Fibroblast of villous mesenchyme (primary cell): ENCODE measurements around the gene USP43. TPM values are rescaled to one million over a fixed set of nuclear protein-coding genes. Genes with fewer than 3 reads are reported as not detected.

Experiments used
- DNase-seq: peaks from one replicate; pipeline ENCODE4 v3.0.0-alpha.2; 2010; ENCODE audit warnings: low read depth
- H3K4me3 ChIP-seq: 2 replicates; pipeline ENCODE4 v1.5.1; 2011; ENCODE audit warnings: low read depth, mild to moderate bottlenecking, low read length
- total RNA-seq: library from RNA; depleted of rRNA; stranded (reverse); fragments of >200 nt; gene quantifications from 2 replicates; pipeline ENCODE4 v1.2.3, GENCODE V29; 2012
- TF ChIP-seq, protein P1 (sequence below): IDR thresholded peaks from 2 replicates; pipeline ENCODE4 v1.5.1; 2012; ENCODE audit warnings: low read depth, mild to moderate bottlenecking, low read length; ENCODE audit not compliant: insufficient read depth

Gene USP43
- total RNA-seq, 1 donor, result not detected

DNA sequence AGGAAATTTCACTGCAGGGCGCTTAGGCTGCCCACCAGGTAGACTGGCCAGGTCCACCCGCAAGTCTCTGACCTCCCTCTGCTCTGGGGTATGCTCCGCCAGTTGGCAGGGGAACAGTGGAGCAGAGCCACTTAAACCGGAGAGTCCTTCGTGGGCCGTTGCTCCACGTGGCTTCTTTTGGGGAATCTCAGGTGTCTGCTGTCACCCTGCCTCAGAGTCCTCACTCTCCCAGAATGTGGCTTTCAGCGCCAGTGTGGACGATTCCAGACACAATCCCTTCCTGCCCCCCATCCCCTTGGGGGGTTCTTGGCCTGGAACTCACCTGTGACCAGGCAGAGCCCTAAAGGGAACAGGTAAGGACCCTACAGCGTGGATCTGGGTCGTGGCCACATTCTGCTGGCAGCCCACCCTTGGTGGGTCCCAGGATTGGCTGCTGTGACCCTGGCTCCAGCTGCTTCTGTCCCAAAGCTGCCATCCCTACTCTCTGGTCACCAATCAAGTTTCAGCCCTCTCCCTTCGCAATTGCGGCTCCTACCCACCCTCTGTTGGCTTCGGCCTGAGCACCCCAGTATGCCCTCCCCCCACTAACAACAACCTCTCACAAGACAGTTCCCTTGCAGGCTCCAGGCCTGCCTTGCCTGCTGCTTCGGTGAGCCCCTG lies 123.8 kb downstream of the USP43 start:
- TF ChIP-seq, protein P1, sequence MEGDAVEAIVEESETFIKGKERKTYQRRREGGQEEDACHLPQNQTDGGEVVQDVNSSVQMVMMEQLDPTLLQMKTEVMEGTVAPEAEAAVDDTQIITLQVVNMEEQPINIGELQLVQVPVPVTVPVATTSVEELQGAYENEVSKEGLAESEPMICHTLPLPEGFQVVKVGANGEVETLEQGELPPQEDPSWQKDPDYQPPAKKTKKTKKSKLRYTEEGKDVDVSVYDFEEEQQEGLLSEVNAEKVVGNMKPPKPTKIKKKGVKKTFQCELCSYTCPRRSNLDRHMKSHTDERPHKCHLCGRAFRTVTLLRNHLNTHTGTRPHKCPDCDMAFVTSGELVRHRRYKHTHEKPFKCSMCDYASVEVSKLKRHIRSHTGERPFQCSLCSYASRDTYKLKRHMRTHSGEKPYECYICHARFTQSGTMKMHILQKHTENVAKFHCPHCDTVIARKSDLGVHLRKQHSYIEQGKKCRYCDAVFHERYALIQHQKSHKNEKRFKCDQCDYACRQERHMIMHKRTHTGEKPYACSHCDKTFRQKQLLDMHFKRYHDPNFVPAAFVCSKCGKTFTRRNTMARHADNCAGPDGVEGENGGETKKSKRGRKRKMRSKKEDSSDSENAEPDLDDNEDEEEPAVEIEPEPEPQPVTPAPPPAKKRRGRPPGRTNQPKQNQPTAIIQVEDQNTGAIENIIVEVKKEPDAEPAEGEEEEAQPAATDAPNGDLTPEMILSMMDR, result no peak
- no peak overlapping the region for H3K4me3 ChIP-seq
- no peak for DNase-seq

DNA sequence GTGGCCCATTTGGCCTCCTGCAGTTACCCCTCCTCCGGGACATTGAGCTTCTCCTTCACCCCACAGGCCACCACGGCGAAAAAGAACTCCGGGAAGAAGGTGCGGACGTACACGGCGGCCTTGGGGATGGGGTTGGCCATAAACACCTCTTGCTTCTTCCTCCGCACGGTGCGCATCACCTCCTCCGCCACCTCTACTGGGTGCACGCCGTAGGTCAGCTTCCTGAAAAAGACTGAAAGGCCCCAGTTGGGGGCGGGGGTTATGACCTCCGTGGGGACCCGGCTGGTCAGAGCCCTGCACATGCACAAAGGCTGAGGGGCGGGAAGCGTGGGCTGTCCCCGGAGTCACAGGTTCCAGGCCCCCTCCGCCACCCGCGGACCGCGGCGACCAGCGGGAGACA lies 126.1 kb downstream of the USP43 start:
- TF ChIP-seq, protein P1, result no peak
- no peak for DNase-seq
- H3K4me3 ChIP-seq, result no peak overlapping the region

DNA sequence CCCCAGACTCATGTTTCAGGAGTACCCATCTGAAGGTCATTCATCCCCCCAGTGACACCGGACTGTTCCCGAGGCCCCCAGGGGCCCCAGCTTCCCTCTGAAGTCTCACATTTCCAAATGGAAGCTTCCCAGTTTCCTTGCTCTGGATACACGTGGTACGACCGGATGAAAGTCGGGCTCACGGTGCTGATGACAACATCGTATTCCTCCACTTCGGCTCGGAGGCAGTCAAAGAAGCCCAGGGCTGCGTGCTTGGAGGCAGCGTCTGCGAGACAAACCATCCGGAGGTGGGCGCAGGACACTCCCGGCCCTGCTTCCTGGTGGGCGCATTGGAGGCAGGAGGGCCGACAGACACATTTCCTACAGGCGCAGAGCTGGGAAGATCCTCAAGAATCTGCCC lies 127.3 kb downstream of the USP43 start:
- TF ChIP-seq, protein P1, result no peak
- H3K4me3 ChIP-seq, result no peak overlapping the region
- DNase-seq, result no peak

DNA sequence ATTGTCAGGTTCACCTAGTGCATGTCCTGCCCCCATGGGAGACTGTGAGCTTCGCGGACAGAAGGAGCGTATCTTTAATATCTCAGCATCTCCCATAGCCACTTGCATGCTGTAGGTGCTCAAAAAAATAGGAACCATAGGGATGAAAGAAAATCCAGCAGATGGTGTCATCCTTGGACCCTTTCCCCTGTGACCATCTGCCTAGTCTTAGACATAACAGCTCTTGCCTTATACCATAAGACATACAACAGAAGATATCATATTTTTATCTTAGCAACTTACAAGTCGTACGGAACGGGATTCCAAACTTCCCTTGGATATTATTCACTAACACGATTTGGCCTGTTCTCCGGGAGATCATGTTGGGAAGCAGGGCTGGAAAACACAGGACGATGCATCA lies 131.6 kb downstream of the USP43 start:
- TF ChIP-seq, protein P1, result no peak
- DNase-seq, result no peak
- H3K4me3 ChIP-seq, result no peak overlapping the region

Other genes with a start within 250 kb of the USP43 start
- gene STX8, start 69.7 kb upstream of the USP43 start, total RNA-seq, result 91.1 and 114 TPM in 2 replicates
- gene CFAP52, start 68.9 kb upstream of the USP43 start, total RNA-seq, result 0.43 TPM in 1 of 2 replicates, not detected in the other
- gene DHRS7C, start 146.1 kb downstream of the USP43 start, total RNA-seq, result not detected in 2 replicates
- gene GSG1L2, start 176.6 kb downstream of the USP43 start, total RNA-seq, result not detected in 2 replicates
- gene GLP2R, start 180.4 kb downstream of the USP43 start, total RNA-seq, result 0.32 and 0.43 TPM in 2 replicates